SK-N-SH (cell line): ENCODE measurements around the gene ROR2.

ENCODE experiments used
- ELF1 ChIP-seq: IDR thresholded peaks from 2 replicates; pipeline ENCODE4 v1.4.0; 2012
- EP300 ChIP-seq, 2 experiments: IDR thresholded peaks; 2 replicates each; pipeline versions ENCODE4 v1.4.0 to v1.6.1; 2012; ENCODE audit warnings: borderline replicate concordance in 1 of 2, low read depth in 1 of 2, low read length in 1 of 2
- FOXM1 ChIP-seq: IDR thresholded peaks from 2 replicates; pipeline ENCODE4 v1.4.0; 2012; ENCODE audit warnings: low read depth, mild to moderate bottlenecking
- GABPA ChIP-seq: IDR thresholded peaks from 2 replicates; pipeline ENCODE4 v1.4.0; 2012; ENCODE audit warnings: low read depth, mild to moderate bottlenecking
- NRF1 ChIP-seq: IDR thresholded peaks from 2 replicates; pipeline ENCODE4 v1.6.1; 2012; ENCODE audit warnings: low read depth, mild to moderate bottlenecking, low read length
- PBX3 ChIP-seq: IDR thresholded peaks from 2 replicates; pipeline ENCODE4; 2012
- POLR2AphosphoS5 ChIP-seq: IDR thresholded peaks from 2 replicates; pipeline ENCODE4 v1.6.1; 2012; ENCODE audit warnings: low read depth, low read length
- TAF1 ChIP-seq: IDR thresholded peaks from 2 replicates; pipeline ENCODE4 v1.6.1; 2012; ENCODE audit warnings: low read depth, mild to moderate bottlenecking, low read length, moderate library complexity, borderline replicate concordance
- TCF12 ChIP-seq: IDR thresholded peaks from 2 replicates; pipeline ENCODE4 v1.4.0; 2012
- TF ChIP-seq, protein P1 (sequence below): fragments of 150-350 bp; IDR thresholded peaks from 2 replicates; pipeline ENCODE4 v1.6.1; 2017; ENCODE audit warnings: antibody characterized with exemption, low read length, low read depth, borderline replicate concordance
- TF ChIP-seq, protein P2 (sequence below): fragments of 200-600 bp; sonication (generic); IDR thresholded peaks from 2 replicates; pipeline ENCODE4 v1.6.1; 2017; ENCODE audit warnings: antibody characterized with exemption, mild to moderate bottlenecking, moderate library complexity
- TF ChIP-seq, protein P3 (sequence below): IDR thresholded peaks from 2 replicates; pipeline ENCODE4 v1.6.1; 2012; ENCODE audit warnings: mild to moderate bottlenecking, low read depth, low read length, moderate library complexity

- TF ChIP-seq, protein P1, sequence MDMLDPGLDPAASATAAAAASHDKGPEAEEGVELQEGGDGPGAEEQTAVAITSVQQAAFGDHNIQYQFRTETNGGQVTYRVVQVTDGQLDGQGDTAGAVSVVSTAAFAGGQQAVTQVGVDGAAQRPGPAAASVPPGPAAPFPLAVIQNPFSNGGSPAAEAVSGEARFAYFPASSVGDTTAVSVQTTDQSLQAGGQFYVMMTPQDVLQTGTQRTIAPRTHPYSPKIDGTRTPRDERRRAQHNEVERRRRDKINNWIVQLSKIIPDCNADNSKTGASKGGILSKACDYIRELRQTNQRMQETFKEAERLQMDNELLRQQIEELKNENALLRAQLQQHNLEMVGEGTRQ: no peak
- TF ChIP-seq EP300 (IDR thresholded peaks at IDR 0.05; ENCODE audit: borderline replicate concordance in 1 of 2, low read depth in 1 of 2, low read length in 1 of 2) (no peak), GABPA (no peak), NRF1 (no peak), FOXM1 (no peak), POLR2AphosphoS5 (no peak), ELF1 (no peak), TCF12 (no peak), PBX3 (no peak), TAF1 (no peak)
- TF ChIP-seq, protein P2, sequence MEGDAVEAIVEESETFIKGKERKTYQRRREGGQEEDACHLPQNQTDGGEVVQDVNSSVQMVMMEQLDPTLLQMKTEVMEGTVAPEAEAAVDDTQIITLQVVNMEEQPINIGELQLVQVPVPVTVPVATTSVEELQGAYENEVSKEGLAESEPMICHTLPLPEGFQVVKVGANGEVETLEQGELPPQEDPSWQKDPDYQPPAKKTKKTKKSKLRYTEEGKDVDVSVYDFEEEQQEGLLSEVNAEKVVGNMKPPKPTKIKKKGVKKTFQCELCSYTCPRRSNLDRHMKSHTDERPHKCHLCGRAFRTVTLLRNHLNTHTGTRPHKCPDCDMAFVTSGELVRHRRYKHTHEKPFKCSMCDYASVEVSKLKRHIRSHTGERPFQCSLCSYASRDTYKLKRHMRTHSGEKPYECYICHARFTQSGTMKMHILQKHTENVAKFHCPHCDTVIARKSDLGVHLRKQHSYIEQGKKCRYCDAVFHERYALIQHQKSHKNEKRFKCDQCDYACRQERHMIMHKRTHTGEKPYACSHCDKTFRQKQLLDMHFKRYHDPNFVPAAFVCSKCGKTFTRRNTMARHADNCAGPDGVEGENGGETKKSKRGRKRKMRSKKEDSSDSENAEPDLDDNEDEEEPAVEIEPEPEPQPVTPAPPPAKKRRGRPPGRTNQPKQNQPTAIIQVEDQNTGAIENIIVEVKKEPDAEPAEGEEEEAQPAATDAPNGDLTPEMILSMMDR: no peak
- TF ChIP-seq, protein P3, sequence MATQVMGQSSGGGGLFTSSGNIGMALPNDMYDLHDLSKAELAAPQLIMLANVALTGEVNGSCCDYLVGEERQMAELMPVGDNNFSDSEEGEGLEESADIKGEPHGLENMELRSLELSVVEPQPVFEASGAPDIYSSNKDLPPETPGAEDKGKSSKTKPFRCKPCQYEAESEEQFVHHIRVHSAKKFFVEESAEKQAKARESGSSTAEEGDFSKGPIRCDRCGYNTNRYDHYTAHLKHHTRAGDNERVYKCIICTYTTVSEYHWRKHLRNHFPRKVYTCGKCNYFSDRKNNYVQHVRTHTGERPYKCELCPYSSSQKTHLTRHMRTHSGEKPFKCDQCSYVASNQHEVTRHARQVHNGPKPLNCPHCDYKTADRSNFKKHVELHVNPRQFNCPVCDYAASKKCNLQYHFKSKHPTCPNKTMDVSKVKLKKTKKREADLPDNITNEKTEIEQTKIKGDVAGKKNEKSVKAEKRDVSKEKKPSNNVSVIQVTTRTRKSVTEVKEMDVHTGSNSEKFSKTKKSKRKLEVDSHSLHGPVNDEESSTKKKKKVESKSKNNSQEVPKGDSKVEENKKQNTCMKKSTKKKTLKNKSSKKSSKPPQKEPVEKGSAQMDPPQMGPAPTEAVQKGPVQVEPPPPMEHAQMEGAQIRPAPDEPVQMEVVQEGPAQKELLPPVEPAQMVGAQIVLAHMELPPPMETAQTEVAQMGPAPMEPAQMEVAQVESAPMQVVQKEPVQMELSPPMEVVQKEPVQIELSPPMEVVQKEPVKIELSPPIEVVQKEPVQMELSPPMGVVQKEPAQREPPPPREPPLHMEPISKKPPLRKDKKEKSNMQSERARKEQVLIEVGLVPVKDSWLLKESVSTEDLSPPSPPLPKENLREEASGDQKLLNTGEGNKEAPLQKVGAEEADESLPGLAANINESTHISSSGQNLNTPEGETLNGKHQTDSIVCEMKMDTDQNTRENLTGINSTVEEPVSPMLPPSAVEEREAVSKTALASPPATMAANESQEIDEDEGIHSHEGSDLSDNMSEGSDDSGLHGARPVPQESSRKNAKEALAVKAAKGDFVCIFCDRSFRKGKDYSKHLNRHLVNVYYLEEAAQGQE: no peak
These were observed 2.0 kb upstream of the ROR2 start for GRCh38 chr9:91951944-91952520.
